B cell (primary cell): ENCODE data around the gene SLC4A8. TPM values are rescaled to one million over a fixed set of nuclear protein-coding genes. Genes with fewer than 3 reads are reported as not detected.

ENCODE experiments used
- ATAC-seq: fragments of 200-7000 bp; cut with Tn5 transposase; one replicate; pipeline ENCODE4 v1.10.0; 2021; ENCODE audit warnings: low read depth, mild to moderate bottlenecking, moderate number of reproducible peaks, moderate library complexity
- CTCF ChIA-PET: fragments of 350-600 bp; sonication (Branson Sonifier 250); formaldehyde crosslinking; loops from one replicate; lab custom pipeline; 2021; ENCODE audit warnings: antibody characterized with exemption, inconsistent platforms; lab: Charles Lee
- POLR2A ChIA-PET: fragments of 350-600 bp; sonication (Branson Sonifier 250); formaldehyde crosslinking; loops from one replicate; lab custom pipeline; 2021; ENCODE audit warnings: antibody characterized with exemption; lab: Charles Lee
- DNase-seq: peaks from one replicate; pipeline ENCODE4 v3.0.0; 2013
- H2AFZ ChIP-seq: 2 replicates; pipeline ENCODE4 v1.6.1; 2012; ENCODE audit warnings: mild to moderate bottlenecking, low read depth, low read length; ENCODE audit not compliant: insufficient read depth, poor library complexity, severe bottlenecking
- H3K27ac ChIP-seq, 2 donors: 1 replicate in 1 of 2; 2 replicates in 1 of 2; pipeline ENCODE4 v1.5.1; 2012 to 2013; ENCODE audit warnings: low read length in 2 of 2, mild to moderate bottlenecking in 2 of 2, moderate library complexity in 1 of 2
- H3K27me3 ChIP-seq, 4 experiments: fragments of 200-600 bp in 1 of 4; sonication (generic) in 1 of 4; replicated peaks in 1 of 4; 1 replicate in 2 of 4; 2 replicates in 2 of 4; pipeline versions ENCODE4 v1.6.1 to v1.7.0; 2013 to 2016; ENCODE audit warnings: low read length in 3 of 4, mild to moderate bottlenecking in 2 of 4, mixed read lengths in 1 of 4, moderate library complexity in 1 of 4; ENCODE audit not compliant: insufficient read depth in 4 of 4, control insufficient read depth in 3 of 4; ENCODE audit errors: control extremely low read depth in 1 of 4
- H3K36me3 ChIP-seq, 2 experiments: replicated peaks in 1 of 2; 1 replicate in 1 of 2; 2 replicates in 1 of 2; pipeline versions ENCODE4 v1.6.1 to v1.7.1; 2013; ENCODE audit warnings: low read length in 1 of 2; ENCODE audit not compliant: insufficient read depth in 2 of 2, control insufficient read depth in 1 of 2; ENCODE audit errors: control extremely low read depth in 1 of 2, extremely low read depth in 1 of 2
- H3K4me1 ChIP-seq, 2 donors: fragments of 200-600 bp in 1 of 2; sonication (generic) in 1 of 2; 1 replicate in 1 of 2; 2 replicates in 1 of 2; pipeline versions ENCODE4 v1.5.1 to v1.6.1; 2013 to 2017; ENCODE audit warnings: low read length in 2 of 2; ENCODE audit not compliant: control insufficient read depth in 2 of 2, insufficient read depth in 2 of 2
- H3K4me2 ChIP-seq: replicated peaks from 2 replicates; pipeline ENCODE3; 2012; ENCODE audit warnings: mild to moderate bottlenecking, low read depth, low read length; ENCODE audit not compliant: poor library complexity, severe bottlenecking
- H3K4me3 ChIP-seq, 5 experiments: fragments of 200-600 bp in 1 of 5; sonication (generic) in 1 of 5; 1 replicate in 3 of 5; 2 replicates in 2 of 5; pipeline versions ENCODE4 v1.5.1 to v1.7.0; 2011 to 2016; ENCODE audit warnings: low read length in 4 of 5, mild to moderate bottlenecking in 4 of 5, low read depth in 2 of 5, control low read depth in 1 of 5, moderate library complexity in 1 of 5; ENCODE audit not compliant: insufficient read depth in 1 of 5; ENCODE audit errors: control extremely low read depth in 1 of 5, extremely low read depth in 1 of 5
- H3K79me2 ChIP-seq: fragments of 200-600 bp; sonication (generic); one replicate; pipeline ENCODE4 v1.6.0; 2016; ENCODE audit warnings: low read length; ENCODE audit not compliant: control insufficient read depth, insufficient read depth
- H3K9ac ChIP-seq: fragments of 200-600 bp; sonication (generic); 2 replicates; pipeline ENCODE4 v1.6.1; 2017; ENCODE audit warnings: mild to moderate bottlenecking, low read length, moderate library complexity
- H3K9me3 ChIP-seq, 3 donors: one replicate each; pipeline versions ENCODE4 v1.6.1 to v1.7.1; 2013; ENCODE audit warnings: low read length in 2 of 3; ENCODE audit not compliant: control insufficient read depth in 2 of 3, insufficient read depth in 1 of 3; ENCODE audit errors: control extremely low read depth in 1 of 3
- H4K20me1 ChIP-seq: 2 replicates; pipeline ENCODE4 v1.6.0; 2012; ENCODE audit warnings: mild to moderate bottlenecking, low read length; ENCODE audit not compliant: insufficient read depth, control insufficient read depth, poor library complexity, severe bottlenecking
- H3K27ac Mint-ChIP-seq: one replicate; pipeline ENCODE4 v1.8.0; 2021; ENCODE audit warnings: mixed read lengths
- H3K27me3 Mint-ChIP-seq: one replicate; pipeline ENCODE4 v1.8.0; 2021; ENCODE audit warnings: mixed read lengths
- H3K4me1 Mint-ChIP-seq: one replicate; pipeline ENCODE4 v1.8.0; 2021; ENCODE audit warnings: mixed read lengths
- H3K4me3 Mint-ChIP-seq: one replicate; pipeline ENCODE4 v1.8.0; 2021; ENCODE audit warnings: mixed read lengths
- H3K9me3 Mint-ChIP-seq: one replicate; pipeline ENCODE4 v1.8.0; 2022; ENCODE audit warnings: mixed read lengths; ENCODE audit not compliant: insufficient read depth
- EZH2 ChIP-seq: IDR thresholded peaks from 2 replicates; pipeline ENCODE4 v1.6.1; 2012; ENCODE audit warnings: borderline replicate concordance, low read depth, mild to moderate bottlenecking, moderate library complexity, low read length; ENCODE audit not compliant: insufficient read depth, poor library complexity, severe bottlenecking
- whole genome bisulfite sequencing: methylation state at CpG from one replicate; pipeline ENCODE4 v1.1.5; 2013; ENCODE audit warnings: missing lambda C conversion rate; ENCODE audit not compliant: insufficient coverage; 5-methylcytosine and 5-hydroxymethylcytosine counted together
- intact Hi-C: fragments of 100-400 bp; cut with micrococcal nuclease; formaldehyde crosslinking; loops from one replicate; pipeline ENCODE4 v1.10.0; 2022
- polyA plus RNA-seq: library from polyadenylated mRNA; depleted of rRNA; stranded (reverse); fragments of >200 nt; gene quantifications from 2 replicates; pipeline ENCODE4 v1.2.3, GENCODE V29; 2012
- total RNA-seq, 2 donors: library from RNA; stranded (reverse); fragments of 120-200 nt in 1 of 2; gene quantifications; 1 replicate in 1 of 2; 2 replicates in 1 of 2; pipeline versions ENCODE4 v1.2.3 to v1.2.4, GENCODE V29; 2013 to 2022
- TF ChIP-seq, protein P1 (sequence below): fragments of 200-600 bp; IDR thresholded peaks from one replicate; pipeline ENCODE4 v1.8.0; 2022; ENCODE audit warnings: antibody characterized with exemption, mild to moderate bottlenecking

The SLC4A8 gene
- total and polyA plus RNA-seq, 2 donors (not counting 1 experiment from before 2014, with no cell fraction given): 3.1 to 3.2 TPM

GRCh38 chr12:51529651-51529970 is 105.0 kb downstream of the SLC4A8 start:
- Histone ChIP-seq H3K9me3 (no peaks in the 10 kb centered on the region), H2AFZ (no peak overlapping the region), H3K27ac (no peak overlapping the region), H3K4me3 (no peak overlapping the region), H3K79me2 (no peaks in the 10 kb centered on the region), H3K36me3 (no peaks in the 10 kb centered on the region), H3K4me1 (peaks cover 7 to 8% of the 10 kb centered on the region in 2 donors), H4K20me1 (no peaks in the 10 kb centered on the region), H3K4me2 (no peak overlapping the region), H3K27me3 (peaks cover 0 to 8% (median 0%) of the 10 kb centered on the region in 4 experiments), H3K9ac (no peak overlapping the region)
- WGBS: 93% methylated on average over 3 of the region's 3 CpGs
- ATAC-seq: no peak
- H3K4me3 Mint-ChIP-seq: no peak overlapping the region
- peaks cover 9% of the 10 kb centered on the region for H3K4me1 Mint-ChIP-seq
- DNase-seq: no peak
- H3K27ac Mint-ChIP-seq: no peak overlapping the region
- TF ChIP-seq EZH2: no peak
- TF ChIP-seq, protein P1, sequence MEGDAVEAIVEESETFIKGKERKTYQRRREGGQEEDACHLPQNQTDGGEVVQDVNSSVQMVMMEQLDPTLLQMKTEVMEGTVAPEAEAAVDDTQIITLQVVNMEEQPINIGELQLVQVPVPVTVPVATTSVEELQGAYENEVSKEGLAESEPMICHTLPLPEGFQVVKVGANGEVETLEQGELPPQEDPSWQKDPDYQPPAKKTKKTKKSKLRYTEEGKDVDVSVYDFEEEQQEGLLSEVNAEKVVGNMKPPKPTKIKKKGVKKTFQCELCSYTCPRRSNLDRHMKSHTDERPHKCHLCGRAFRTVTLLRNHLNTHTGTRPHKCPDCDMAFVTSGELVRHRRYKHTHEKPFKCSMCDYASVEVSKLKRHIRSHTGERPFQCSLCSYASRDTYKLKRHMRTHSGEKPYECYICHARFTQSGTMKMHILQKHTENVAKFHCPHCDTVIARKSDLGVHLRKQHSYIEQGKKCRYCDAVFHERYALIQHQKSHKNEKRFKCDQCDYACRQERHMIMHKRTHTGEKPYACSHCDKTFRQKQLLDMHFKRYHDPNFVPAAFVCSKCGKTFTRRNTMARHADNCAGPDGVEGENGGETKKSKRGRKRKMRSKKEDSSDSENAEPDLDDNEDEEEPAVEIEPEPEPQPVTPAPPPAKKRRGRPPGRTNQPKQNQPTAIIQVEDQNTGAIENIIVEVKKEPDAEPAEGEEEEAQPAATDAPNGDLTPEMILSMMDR: no peak
- ChIA-PET CTCF (no interaction called here), POLR2A (no interaction called here)
- H3K9me3 Mint-ChIP-seq: no peaks in the 10 kb centered on the region
- H3K27me3 Mint-ChIP-seq: peaks cover 23% of the 10 kb centered on the region
- intact Hi-C loops: no loop called here

GRCh38 chr12:51530208-51530607 is 105.6 kb downstream of the SLC4A8 start:
- intact Hi-C loops: loop anchor here (5.0 to 10.0 kb wide), 3 partner anchors 135 to 703 kb away; partner anchors contain the start of genes GALNT6 and LETMD1
- CTCF ChIA-PET: interaction anchor here (0.6 to 4.1 kb wide), 6 partner anchors 9 to 470 kb away, joined by 3 to 83 read pairs (median 14); partner anchors contain the start of gene SLC4A8
- Histone ChIP-seq H2AFZ (no peak overlapping the region), H3K27ac (no peak overlapping the region), H3K4me3 (no peak overlapping the region), H3K4me2 (no peak overlapping the region), H3K27me3 (peaks cover 0 to 10% (median 0%) of the 10 kb centered on the region in 4 experiments), H3K9ac (no peak overlapping the region), H4K20me1 (no peaks in the 10 kb centered on the region), H3K79me2 (no peaks in the 10 kb centered on the region), H3K36me3 (no peaks in the 10 kb centered on the region), H3K9me3 (no peaks in the 10 kb centered on the region), H3K4me1 (peaks cover 7 to 8% of the 10 kb centered on the region in 2 donors)
- H3K27ac Mint-ChIP-seq: no peak overlapping the region
- peaks cover 27% of the 10 kb centered on the region for H3K27me3 Mint-ChIP-seq
- no peak for DNase-seq
- TF ChIP-seq, protein P1: no peak
- TF ChIP-seq EZH2: no peak
- no peak for ATAC-seq
- 96% methylated on average over 2 of the region's 4 CpGs for WGBS
- peaks cover 9% of the 10 kb centered on the region for H3K4me1 Mint-ChIP-seq
- no peaks in the 10 kb centered on the region for H3K9me3 Mint-ChIP-seq
- POLR2A ChIA-PET: no interaction called here
- H3K4me3 Mint-ChIP-seq: no peak overlapping the region
